ENCODE measurements around the gene CEP295NL. TPM values are rescaled to one million over a fixed set of nuclear protein-coding genes. Genes with fewer than 3 reads are reported as not detected.

CEP295NL gene
- total and polyA plus RNA-seq, 10 donors = 0.03 to 19.3 (median 9.0) TPM

- Histone ChIP-seq H3K4me3 (peak overlapping the region in 4 of 8 donors; percentile 8 to 53 (median 22)), H3K36me3 (peaks cover 0 to 19% (median 0%) of the 10 kb centered on the region in 6 donors), H3K9me3 (no peaks in the 10 kb centered on the region), H3K4me1 (peaks cover 18 to 100% (median 85%) of the 10 kb centered on the region in 6 donors), H3K27ac (peak overlapping the region; percentile 76 to 95 (median 89)), H3K27me3 (replicated peaks in 1 of 7) (peaks cover 0 to under 1% (median 0%) of the 10 kb centered on the region in 7 donors)
- intact Hi-C loops (cut with DNase I; ENCODE audit: low total_unique reads) = no loop called here
- WGBS, 5 donors = 37 to 49% (median 41%) methylated on average over 8 of the region's 8 CpGs
- DNase-seq = no peak
- TF ChIP-seq POLR2A (IDR thresholded peaks at IDR 0.05) (no peak), POLR2AphosphoS5 (IDR thresholded peaks at IDR 0.05) (no peak), CTCF (IDR thresholded peaks at IDR 0.05 in 8 of 11, conservative IDR thresholded peaks at IDR 0.05 in 3 of 11) (no peak)
Observed at GRCh38 chr17:78889531-78889930, 13.5 kb downstream of the CEP295NL start.

DNA sequence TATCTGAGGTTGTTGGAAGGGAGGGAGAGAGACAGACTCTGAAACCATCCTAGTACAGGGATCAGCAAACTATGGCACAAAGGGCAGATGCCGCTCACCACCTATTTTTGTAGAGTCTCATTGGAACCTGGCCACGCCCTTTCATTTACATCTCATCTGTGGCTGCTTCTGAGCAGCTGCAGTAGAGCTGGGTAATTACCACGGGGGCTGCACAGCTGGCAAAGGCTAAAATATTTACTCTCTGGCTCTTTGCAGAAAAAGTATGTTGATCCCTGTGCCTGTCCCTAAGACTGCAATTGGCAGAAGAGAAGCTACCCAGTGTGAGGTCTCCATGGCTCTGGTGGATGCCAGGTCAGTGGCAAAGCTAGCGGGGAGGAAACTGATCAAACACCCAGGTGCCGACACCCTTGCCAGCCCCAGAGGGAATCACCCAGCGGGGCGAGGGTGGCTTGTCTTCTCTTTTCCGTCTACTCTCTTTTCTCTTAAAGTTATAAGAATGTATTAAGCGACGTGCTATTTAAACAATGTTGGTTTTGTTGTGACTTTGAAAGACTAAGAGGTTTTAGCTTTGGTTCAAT is 14.0 kb downstream of the CEP295NL start:
- Histone ChIP-seq H3K4me3 (peak overlapping the region in 4 of 8 donors; percentile 8 to 53 (median 22)), H3K27me3 (replicated peaks in 1 of 7) (peaks cover 0 to 5% (median 0%) of the 10 kb centered on the region in 7 donors), H3K9me3 (no peaks in the 10 kb centered on the region), H3K4me1 (peaks cover 23 to 100% (median 87%) of the 10 kb centered on the region in 6 donors), H3K27ac (peak overlapping the region; percentile 76 to 95 (median 89)), H3K36me3 (peaks cover 0 to 19% (median 0%) of the 10 kb centered on the region in 6 donors)
- TF ChIP-seq CTCF (IDR thresholded peaks at IDR 0.05 in 8 of 11, conservative IDR thresholded peaks at IDR 0.05 in 3 of 11) (no peak), POLR2AphosphoS5 (IDR thresholded peaks at IDR 0.05) (no peak), POLR2A (IDR thresholded peaks at IDR 0.05) (no peak)
- intact Hi-C loops (cut with DNase I; ENCODE audit: low total_unique reads) = no loop called here
- WGBS, 5 donors = 64 to 76% (median 73%) methylated on average over 10 of the region's 10 CpGs
- DNase-seq = no peak

GRCh38 chr17:78886954-78887353 is 16.0 kb downstream of the CEP295NL start:
- Histone ChIP-seq H3K4me3 (no peak overlapping the region), H3K36me3 (peaks cover 0 to 16% (median 0%) of the 10 kb centered on the region in 6 donors), H3K27me3 (replicated peaks in 1 of 7) (peaks cover 0 to 16% (median 0%) of the 10 kb centered on the region in 7 donors), H3K27ac (peak overlapping the region in 4 of 8 donors; percentile 20 to 97 (median 96)), H3K9me3 (no peaks in the 10 kb centered on the region), H3K4me1 (peaks cover 40 to 100% (median 89%) of the 10 kb centered on the region in 6 donors)
- TF ChIP-seq CTCF (IDR thresholded peaks at IDR 0.05 in 8 of 11, conservative IDR thresholded peaks at IDR 0.05 in 3 of 11) (no peak), POLR2AphosphoS5 (IDR thresholded peaks at IDR 0.05) (no peak), POLR2A (IDR thresholded peaks at IDR 0.05) (no peak)
- intact Hi-C loops (cut with DNase I; ENCODE audit: low total_unique reads) = no loop called here
- DNase-seq = no peak
- 89 to 95% (median 91%) methylated on average over 12 of the region's 12 CpGs for WGBS, 5 donors

GRCh38 chr17:78885956-78886355 is 17.0 kb downstream of the CEP295NL start:
- DNase-seq = no peak
- intact Hi-C loops (cut with DNase I; ENCODE audit: low total_unique reads) = no loop called here
- WGBS, 5 donors = 71 to 80% (median 79%) methylated on average over 8 of the region's 8 CpGs
- Histone ChIP-seq H3K4me1 (peaks cover 43 to 100% (median 86%) of the 10 kb centered on the region in 6 donors), H3K9me3 (no peaks in the 10 kb centered on the region), H3K4me3 (no peak overlapping the region), H3K27ac (peak overlapping the region in 7 of 8 donors; percentile 14 to 97 (median 95)), H3K27me3 (replicated peaks in 1 of 7) (peaks cover 0 to 16% (median 0%) of the 10 kb centered on the region in 7 donors), H3K36me3 (peaks cover 0 to 16% (median 0%) of the 10 kb centered on the region in 6 donors)
- TF ChIP-seq CTCF (IDR thresholded peaks at IDR 0.05 in 8 of 11, conservative IDR thresholded peaks at IDR 0.05 in 3 of 11) (no peak), POLR2AphosphoS5 (IDR thresholded peaks at IDR 0.05) (no peak), POLR2A (IDR thresholded peaks at IDR 0.05) (no peak)

Data from spleen (tissue), 11 donors.